NB4 (cell line): ENCODE measurements around the gene HRH1.

Source experiments
- CTCF ChIP-seq: IDR thresholded peaks from one replicate; pipeline ENCODE4 v1.5.1; 2012; ENCODE audit warnings: low read depth, low read length
- MAX ChIP-seq: IDR thresholded peaks from 2 replicates; pipeline ENCODE4 v1.6.1; 2011; ENCODE audit warnings: low read depth, low read length
- MYC ChIP-seq: IDR thresholded peaks from 2 replicates; pipeline ENCODE4 v1.6.1; 2011; ENCODE audit warnings: low read depth, low read length
- POLR2A ChIP-seq: IDR thresholded peaks from 2 replicates; pipeline ENCODE4 v1.6.1; 2011; ENCODE audit warnings: mild to moderate bottlenecking; ENCODE audit not compliant: insufficient read length; ENCODE audit errors: extremely low read depth

GRCh38 chr3:11272906-11273574 lies 118.7 kb downstream of the HRH1 start:
- TF ChIP-seq POLR2A (no peak), CTCF (no peak), MYC (0 out of 2 replicates have a peak, but pooled peaks have one; percentile 2), MAX (peak; percentile 58)
